Glomerular visceral epithelial cell (primary cell): Measurements from ENCODE around the gene SSNA1.

ENCODE experiments used
- DNase-seq: peaks from one replicate; pipeline ENCODE4 v3.0.0-alpha.2; 2016; ENCODE audit errors: extremely low spot score

The SSNA1 gene

DNA sequence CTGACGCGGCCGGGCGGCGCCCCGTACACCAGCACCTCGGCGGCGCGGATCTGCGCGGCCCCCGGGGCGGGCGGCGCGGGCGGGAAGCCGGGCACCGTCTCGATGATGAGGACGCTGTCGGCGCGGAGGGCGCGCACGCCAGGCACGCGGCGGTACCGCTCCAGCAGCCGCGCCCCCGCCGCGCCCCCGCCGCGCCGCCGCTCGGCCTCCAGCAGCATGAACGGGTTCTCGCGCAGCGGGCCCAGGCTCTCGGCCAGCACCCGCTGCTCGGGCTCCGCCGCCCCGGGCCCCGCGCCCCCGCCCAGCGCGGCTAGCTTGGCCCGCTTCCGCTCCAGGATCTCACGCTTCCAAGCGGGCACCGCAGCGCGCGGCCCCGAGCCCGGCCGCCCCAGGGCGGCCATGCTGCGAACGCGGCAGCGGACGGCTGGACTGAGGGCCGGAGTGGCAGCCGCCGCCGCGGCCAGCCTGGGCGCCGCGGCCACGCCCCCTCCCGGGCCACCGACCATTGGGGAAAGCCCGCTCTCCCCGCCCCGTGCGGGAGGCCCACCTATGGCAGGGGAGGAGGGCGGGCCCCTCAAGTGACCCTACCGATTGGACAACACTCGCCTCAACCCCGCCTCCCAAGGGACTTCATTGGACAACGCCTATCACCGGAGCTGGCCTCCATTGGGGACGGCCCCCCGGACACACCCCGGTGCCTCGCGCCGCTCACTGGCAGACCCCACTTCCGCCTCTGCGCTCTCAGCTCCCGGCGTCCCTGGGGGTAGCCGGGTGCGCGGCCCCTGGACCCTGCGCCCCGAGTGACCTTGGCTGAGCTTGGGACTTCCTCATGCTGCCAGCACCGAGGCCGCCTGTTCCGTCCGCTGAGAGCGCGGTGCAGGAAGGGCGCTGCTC is 12.1 kb downstream of the SSNA1 start, which contains the start of gene TPRN:
Gene TPRN, minus strand, starts transcription at position 431 of the 894 bp plus-strand sequence. Its CDS starts 30 bp downstream, at position 401.
- peak; percentile 99 for DNase-seq

- DNase-seq = no peak
Measured at GRCh38 chr9:137201205-137201868, 12.9 kb downstream of the SSNA1 start.

DNA sequence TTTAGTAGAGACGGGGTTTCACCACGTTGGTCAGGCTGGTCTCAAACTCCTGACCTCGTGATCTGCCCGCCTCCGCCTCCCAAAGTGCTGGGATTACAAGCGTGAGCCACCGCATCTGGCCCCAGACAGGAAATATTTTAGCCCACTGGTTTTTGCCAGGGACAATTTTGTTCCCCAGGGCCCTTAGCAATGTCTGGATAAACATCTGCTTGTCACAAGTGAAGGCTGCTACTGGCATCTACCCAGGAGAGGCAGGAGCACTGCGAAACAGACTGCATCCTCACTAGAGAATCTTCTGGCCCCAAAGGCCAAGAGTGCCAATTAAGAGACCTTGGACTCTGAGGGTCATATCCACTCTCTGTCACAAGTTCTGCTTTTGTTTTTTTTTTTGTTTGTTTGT is 14.5 kb downstream of the SSNA1 start:
- no peak for DNase-seq

- DNase-seq = no peak
Measured at GRCh38 chr9:137204731-137205125, 16.3 kb downstream of the SSNA1 start.

- DNase-seq = peak; percentile 77
Measured at GRCh38 chr9:137205126-137206069, 16.9 kb downstream of the SSNA1 start, which contains the start of the genes NDOR1 and TMEM203. Gene NDOR1 (plus strand): TSS chr9:137205700. CDS start chr9:137205778, 78 bp downstream. Gene TMEM203 (minus strand): TSS chr9:137205648. CDS start chr9:137205414, 234 bp downstream.

DNA sequence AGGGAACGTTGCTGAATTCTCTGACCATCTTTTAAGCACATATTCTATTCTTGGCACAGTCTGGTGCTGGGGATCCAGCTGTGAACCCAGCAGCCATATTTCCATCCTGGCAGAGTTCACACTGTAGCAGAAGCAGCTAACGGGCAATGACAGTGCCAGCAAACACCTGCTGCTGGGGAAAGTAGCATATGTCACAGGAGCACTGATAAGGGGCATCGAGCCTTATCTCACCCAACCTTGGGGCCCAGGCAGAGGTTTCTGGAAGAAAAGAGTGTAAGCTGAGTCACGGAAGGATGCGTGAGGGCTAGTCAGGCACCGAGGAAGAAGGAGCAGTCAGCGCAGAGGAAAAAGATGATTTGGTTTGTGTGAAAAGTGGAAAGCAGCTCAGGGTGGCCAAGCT is 18.1 kb downstream of the SSNA1 start:
- DNase-seq = no peak

GRCh38 chr9:137211532-137211931 is 23.1 kb downstream of the SSNA1 start:
- DNase-seq = no peak

GRCh38 chr9:137212520-137212919 is 24.0 kb downstream of the SSNA1 start:
- DNase-seq = no peak

- DNase-seq = no peak
Measured at GRCh38 chr9:137213160-137214060, 24.9 kb downstream of the SSNA1 start.

DNA sequence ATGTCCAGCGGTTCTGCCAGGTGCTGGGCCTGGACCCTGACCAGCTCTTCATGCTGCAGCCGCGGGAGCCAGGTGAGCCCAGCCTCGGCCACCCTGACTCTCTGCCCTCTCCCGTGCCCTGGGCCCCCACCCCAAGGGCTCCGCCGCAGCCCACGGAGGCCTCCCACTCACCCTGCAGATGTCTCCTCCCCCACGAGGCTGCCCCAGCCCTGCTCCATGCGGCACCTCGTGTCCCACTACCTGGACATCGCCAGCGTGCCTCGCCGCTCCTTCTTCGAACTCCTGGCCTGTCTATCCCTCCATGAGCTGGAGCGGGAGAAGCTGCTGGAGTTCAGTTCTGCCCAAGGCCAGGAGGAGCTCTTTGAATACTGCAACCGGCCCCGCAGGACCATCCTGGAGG is 26.1 kb downstream of the SSNA1 start:
- no peak for DNase-seq

DNA sequence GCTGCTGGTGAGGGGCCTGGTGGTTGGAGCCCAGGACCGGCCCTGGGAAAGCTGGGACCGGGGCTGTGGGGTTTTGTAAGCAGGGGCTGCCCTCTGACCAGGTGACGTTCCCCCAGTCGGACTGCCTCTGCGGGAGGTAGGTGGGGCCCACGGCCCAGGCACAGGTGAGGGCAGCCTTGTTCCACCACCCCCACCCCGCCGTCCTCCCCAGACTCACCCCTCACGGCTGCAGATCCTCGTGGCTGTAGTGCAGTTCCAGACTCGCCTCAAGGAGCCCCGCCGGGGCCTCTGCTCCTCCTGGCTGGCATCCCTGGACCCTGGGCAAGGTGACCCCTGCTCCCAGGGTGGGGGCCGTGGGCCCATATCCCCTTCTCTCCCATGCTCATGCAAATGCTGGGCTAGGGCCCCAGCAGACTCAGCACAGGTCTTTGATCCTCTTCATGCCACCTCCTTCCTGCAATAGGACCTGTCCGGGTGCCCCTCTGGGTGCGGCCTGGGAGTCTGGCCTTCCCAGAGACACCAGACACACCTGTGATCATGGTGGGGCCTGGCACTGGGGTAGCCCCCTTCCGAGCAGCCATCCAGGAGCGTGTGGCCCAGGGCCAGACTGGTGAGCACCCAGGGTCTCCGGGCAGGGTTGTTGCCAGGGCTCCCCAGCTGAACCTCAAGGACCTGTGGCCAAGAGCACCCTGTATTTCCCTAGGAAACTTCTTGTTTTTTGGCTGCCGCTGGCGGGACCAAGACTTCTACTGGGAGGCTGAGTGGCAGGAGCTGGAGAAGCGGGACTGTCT is 26.9 kb downstream of the SSNA1 start:
- DNase-seq = no peak

DNA sequence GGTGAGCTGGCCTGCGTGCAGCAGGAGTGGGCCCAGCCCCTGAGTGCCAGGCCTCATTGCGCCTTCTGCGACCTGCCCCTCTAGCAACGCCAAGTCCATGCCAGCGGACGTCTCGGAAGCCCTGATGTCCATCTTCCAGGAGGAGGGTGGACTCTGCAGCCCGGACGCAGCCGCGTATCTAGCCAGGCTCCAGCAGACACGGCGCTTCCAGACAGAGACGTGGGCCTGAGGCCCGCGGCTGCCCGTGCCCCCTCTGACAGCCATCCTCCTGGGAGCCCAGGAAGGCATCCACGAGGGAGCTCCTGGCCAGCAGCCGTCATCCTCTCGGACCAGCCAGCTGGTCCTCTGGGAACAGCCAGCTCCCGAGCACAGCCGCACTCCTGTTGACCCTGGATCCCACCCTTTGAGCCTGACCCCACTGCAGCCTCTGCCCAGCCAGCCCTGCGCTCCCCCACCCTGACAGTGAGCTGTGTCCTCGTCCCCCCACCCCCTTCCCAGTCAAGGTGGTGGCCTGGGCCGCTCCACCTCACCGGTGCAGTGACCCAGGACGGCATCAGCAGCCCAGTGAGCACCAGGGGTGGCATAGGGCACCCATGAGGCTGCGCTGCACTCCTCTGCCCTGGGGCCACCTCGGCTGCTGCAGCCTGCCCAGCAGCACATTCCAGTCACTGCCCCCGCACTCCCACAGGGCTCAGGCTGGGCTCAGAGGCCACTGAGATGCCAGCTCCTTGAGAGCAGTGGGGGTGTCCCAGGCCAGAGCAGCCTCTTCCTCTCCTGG is 27.9 kb downstream of the SSNA1 start:
- DNase-seq = no peak

GRCh38 chr9:137217276-137218211 is 29.1 kb downstream of the SSNA1 start:
- no peak for DNase-seq

GRCh38 chr9:137218212-137218753 is 29.8 kb downstream of the SSNA1 start:
- DNase-seq = no peak

- DNase-seq = peak; percentile 31
Measured at GRCh38 chr9:137218754-137219271, 30.3 kb downstream of the SSNA1 start.

DNA sequence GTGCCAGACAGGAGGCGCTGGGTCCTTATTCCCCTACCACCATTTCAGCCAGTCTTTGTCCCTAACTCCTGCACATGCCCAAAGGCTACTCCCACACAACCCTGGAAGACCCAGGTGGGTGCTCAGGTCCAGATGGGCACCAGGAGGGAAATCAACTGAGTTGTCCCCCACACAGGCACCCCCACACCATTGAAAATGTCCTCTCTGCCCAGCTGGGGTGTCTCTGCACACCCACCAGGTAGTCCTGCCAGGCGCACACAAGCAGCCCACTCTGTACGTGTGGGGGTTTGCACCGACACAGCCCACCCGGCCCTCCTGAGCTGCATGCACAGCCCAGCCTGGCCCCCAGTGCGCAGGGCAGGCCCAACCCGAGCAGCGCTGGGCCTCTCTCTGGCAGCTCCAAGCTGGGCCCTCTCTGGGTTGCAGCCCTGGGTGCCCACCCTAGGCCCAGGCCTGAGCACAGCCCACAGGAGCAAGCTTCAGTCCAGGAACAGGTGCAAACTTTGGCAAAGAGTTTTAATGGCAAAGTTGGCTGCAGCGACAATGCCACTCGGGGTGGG is 31.4 kb downstream of the SSNA1 start:
- no peak for DNase-seq
